AML-193 (cell line): Measurements from ENCODE around the gene HAO1.

ENCODE experiments used
- DNase-seq, 2 experiments: peaks; one replicate each; lab custom pipeline; 2025; lab: John Stamatoyannopoulos, UW

Gene HAO1

GRCh38 chr20:7926767-7927166 is 13.5 kb downstream of the HAO1 start:
- peak; percentile 11 to 12 for DNase-seq

- DNase-seq: no peak
Observed at GRCh38 chr20:7926323-7926722, 13.9 kb downstream of the HAO1 start.

- peak; percentile 41 to 62 for DNase-seq
Observed at GRCh38 chr20:7924692-7925091, 15.6 kb downstream of the HAO1 start.

GRCh38 chr20:7916648-7917047 is 23.6 kb downstream of the HAO1 start:
- no peak for DNase-seq

DNA sequence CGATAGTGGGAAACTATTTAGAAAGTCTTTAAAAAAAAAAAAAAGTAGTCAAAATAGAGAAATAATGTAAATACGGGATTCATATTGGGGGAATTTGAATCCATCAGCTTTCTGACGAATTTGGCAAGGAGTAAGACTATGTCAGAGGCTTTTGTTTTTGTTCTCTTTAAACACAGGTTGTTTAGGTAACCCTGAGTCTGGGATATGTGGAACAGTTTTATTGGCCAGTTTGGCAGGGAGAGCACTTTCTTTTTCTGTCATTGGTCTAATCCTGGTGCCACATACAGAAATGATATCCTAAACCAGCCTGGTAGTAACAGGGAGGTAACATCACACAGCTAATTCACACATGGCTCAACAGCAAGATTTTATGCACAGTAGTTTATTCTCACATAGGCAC is 27.7 kb downstream of the HAO1 start:
- DNase-seq: no peak

DNA sequence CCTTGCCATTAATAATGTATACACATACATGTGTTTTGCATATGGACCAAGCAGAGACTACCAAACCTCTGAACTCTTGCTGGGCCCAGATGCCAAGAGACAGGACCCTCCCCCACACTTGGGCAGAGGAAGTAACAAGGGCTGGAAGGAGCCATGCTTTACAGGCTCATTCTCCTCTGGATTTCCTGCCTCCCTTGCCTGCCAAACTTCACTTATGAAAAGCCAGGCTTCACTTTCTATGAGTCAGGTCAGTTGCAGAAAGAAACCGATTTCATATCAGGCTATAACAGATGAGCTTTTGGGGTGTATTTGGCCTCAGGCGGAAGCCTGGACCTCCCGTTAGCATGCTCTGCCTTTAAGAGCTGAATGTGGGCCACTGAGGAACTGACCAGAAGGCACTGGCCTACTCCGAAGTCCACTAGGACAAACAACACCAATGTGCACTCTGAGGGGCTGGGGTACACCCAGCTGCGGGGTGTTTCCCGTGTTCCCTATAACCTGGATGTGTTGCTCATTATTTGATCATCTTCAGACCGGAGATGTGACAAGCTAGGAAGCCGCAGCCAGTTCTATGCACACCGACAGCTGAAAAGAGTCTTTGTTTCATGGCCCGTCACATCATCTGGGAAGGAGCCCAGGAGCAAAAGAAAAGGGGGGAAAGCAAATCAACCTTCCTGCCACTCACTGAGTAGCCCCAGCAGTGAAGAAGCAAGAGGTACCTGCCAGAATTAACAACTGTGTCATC is 28.5 kb downstream of the HAO1 start:
- no peak for DNase-seq

- no peak for DNase-seq
Observed at GRCh38 chr20:7908905-7909304, 31.4 kb downstream of the HAO1 start.

DNA sequence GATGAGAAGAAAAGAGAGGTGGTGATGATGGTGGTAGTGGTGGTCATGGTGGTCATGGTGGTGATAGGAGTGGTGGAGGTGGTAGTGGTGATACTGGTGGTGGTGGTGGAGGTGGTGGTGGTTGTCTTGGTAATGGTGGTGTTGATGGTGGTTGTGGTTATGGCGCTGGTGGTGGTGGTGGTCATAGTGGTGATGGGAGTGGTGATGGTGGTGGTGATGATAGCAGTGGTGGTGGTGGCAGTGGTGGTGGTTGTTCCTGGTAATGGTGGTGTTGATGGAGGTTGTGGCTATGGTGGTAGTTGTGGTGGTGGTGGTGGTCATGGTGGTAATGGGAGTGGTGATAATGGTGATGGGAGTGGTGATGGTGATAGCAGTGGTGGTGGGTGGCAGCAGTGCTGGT is 36.8 kb downstream of the HAO1 start:
- DNase-seq: no peak

- no peak for DNase-seq
Observed at GRCh38 chr20:7902879-7903278, 37.4 kb downstream of the HAO1 start.

DNA sequence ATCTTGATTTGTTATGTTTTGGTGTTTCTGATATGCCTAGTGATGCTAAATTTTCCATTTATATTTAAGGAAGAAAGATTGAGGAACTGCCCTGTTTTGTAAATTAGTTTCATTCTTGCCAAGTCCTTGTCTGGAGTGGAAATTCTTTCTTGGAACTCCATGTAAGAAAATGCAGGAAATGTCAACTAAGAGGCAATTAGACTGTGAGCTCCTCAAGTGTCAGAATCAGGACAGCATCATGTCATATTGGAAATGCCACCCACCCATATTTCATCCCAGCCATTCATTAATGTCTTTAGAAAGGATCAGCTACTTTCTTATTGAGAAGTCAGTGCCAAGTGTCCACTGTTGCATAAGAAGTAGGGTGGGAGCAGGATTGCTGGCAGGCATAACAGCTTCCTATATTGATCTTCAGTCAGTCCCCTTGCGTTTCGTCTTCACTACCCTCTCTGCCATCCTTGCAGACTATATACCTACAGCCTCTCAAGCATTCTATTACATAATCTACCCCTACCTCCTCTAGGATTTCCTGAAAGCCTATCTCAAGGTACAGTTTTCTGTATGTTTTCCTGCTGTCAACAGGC is 42.4 kb downstream of the HAO1 start:
- no peak for DNase-seq

DNA sequence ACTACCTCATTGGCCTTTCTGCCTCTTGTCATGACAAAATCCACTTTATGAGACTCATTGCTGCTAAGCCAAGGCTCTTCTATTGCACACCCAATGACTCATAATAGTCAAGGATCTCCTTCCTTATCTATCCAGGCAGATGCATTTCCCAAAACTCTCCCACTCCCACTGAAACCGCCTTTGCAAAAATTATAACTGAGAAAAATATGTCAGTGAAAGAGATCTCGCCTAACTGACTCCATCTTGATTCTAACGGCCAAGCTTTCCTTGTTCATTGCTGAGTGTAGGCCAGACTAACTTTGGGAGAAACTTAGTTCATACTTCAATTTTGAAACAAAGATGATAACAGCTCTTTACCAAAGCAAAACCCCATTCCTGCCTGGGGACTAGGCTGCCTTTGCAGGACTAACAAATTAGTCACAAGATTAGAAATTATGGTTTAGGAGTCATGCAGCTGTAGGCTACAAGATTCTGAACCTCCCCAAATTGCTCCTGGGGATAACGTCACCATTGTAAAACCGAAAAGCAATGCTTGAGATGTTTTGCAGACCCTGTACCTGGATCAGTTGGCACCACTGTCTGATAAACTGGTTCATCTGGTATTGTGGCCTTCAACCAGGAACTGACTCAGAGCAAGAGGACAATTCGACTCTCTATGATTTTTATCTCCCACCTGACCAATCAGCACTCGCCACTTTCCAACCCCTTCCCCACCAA is 47.1 kb downstream of the HAO1 start:
- no peak for DNase-seq

GRCh38 chr20:7891705-7892104 is 48.6 kb downstream of the HAO1 start:
- no peak for DNase-seq

DNA sequence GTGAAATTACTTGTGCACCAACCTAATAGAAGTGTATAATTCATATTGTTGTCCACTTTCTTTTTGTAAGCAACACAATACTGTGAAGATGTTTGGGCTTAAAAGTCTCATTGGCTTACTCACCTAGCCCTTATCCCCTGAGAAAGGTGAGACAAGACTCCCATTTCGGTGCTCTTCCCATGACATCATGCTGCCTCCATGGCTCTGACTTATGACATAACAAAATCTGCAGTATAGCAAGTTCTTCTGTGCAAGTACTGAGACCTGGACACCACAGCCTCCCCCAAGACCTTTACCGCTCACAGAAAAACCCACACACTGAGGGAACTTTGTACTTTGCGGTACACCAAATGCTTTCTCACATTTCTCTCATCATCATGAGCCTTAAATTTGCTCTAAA is 50.5 kb downstream of the HAO1 start:
- DNase-seq: no peak

GRCh38 chr20:7883741-7884140 is 56.5 kb downstream of the HAO1 start:
- DNase-seq: no peak

- no peak for DNase-seq
Observed at GRCh38 chr20:7883309-7883708, 56.9 kb downstream of the HAO1 start.

- no peak for DNase-seq
Observed at GRCh38 chr20:7882076-7882475, 58.2 kb downstream of the HAO1 start.

- no peak for DNase-seq
Observed at GRCh38 chr20:7881551-7881950, 58.7 kb downstream of the HAO1 start.

GRCh38 chr20:7879883-7880282 is 60.4 kb downstream of the HAO1 start:
- peak in 1 of 2 experiments; percentile 1 for DNase-seq

DNA sequence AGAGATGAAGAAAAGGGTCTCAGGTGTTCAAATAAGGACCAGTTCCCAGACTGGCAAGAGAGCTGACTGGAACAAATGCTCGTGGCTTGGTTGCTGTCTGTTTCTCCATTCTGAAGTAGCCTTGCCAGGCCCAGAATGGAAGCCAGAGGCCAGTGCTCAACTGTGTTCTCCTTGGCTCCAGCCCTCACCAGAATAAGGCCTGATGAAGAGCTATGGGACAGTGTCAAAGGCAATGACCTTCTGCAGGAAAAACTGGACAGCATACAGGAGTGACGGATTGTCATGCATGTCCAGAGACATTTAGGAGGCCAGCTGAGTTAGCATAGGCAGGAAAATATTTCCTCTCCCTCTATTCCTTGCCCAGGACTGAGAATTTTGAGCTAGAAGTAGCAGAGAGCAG is 72.2 kb downstream of the HAO1 start:
- no peak for DNase-seq

- no peak for DNase-seq
Observed at GRCh38 chr20:7866285-7866684, 74.0 kb downstream of the HAO1 start.

- DNase-seq: peak; percentile 23 to 43
Observed at GRCh38 chr20:7859356-7859802, 80.9 kb downstream of the HAO1 start.

DNA sequence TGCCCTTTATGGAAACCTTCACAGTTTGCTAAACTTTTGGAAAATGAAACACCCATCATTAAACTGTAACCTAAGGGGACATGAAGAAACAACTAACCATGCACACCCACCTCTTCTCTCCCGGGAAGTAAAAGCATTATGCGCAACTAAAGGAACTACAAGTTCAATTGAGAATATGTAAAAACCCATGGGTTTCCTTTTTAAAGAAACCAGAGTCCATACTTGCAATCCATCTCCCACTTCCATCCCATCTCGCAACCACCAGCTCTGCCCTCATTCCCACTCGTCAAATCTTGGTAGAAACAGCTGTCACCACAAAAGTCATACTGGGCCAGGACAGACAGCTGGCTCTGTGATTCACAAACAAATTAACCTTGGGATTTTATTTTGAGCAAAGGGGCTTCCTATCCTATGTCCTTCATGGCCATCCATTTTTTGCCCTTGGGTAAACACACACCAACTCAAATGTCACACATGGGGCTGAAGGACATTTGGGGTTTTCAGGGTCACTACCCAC is 81.5 kb downstream of the HAO1 start:
- DNase-seq: no peak

DNA sequence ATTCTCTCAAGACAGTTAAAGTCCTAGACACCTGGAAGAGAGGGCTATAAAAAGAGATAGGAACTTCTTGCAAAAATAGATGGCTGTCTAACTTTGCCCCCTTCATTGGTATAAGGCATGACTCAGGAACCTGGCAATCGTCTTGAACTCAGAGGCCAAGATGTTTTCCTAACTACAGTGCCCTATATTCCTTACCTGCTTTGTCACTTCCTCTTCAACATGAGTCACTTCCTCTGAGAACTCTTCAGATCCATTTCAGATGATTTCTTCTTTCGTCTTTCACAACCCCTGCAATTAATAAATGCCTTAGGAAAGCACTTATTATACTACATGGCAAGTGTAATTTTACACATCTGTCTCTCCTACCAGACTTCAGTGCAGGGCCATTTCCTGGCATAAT is 83.5 kb downstream of the HAO1 start:
- DNase-seq: peak; percentile 13 to 31
